GM21447 (cell line): Measurements from ENCODE around the gene ADAM8.

Experiments
- ATAC-seq: cut with Tn5 transposase; IDR thresholded peaks from one replicate; pipeline ENCODE4 v1.9.1; 2021; ENCODE audit not compliant: unreplicated experiment

ADAM8 gene

GRCh38 chr10:133251388-133252222, 25.1 kb downstream of the ADAM8 start:
- no peak for ATAC-seq

- no peak for ATAC-seq
Measured at GRCh38 chr10:133249975-133250754, 26.5 kb downstream of the ADAM8 start.

- no peak for ATAC-seq
Measured at GRCh38 chr10:133249094-133249780, 27.4 kb downstream of the ADAM8 start.

- ATAC-seq, result no peak
Measured at GRCh38 chr10:133248334-133248715, 28.3 kb downstream of the ADAM8 start.

GRCh38 chr10:133247681-133248333, 28.9 kb downstream of the ADAM8 start:
- ATAC-seq, result no peak

GRCh38 chr10:133246236-133246626, 30.4 kb downstream of the ADAM8 start:
- no peak for ATAC-seq

- no peak for ATAC-seq
Measured at GRCh38 chr10:133245439-133246235, 31.0 kb downstream of the ADAM8 start.

- no peak for ATAC-seq
Measured at GRCh38 chr10:133243593-133243992, 33.1 kb downstream of the ADAM8 start.

- no peak for ATAC-seq
Measured at GRCh38 chr10:133242611-133243356, 33.9 kb downstream of the ADAM8 start.

GRCh38 chr10:133241501-133242205, 35.0 kb downstream of the ADAM8 start:
- peak; percentile 88 for ATAC-seq

- no peak for ATAC-seq
Measured at GRCh38 chr10:133239990-133240389, 36.7 kb downstream of the ADAM8 start.

GRCh38 chr10:133238466-133238804, 38.2 kb downstream of the ADAM8 start:
- no peak for ATAC-seq

GRCh38 chr10:133237588-133238465, 38.8 kb downstream of the ADAM8 start, which contains the start of gene VENTX:
VENTX (plus strand) TSS chr10:133237855; CDS start chr10:133237915, 60 bp downstream.
- ATAC-seq, result no peak

GRCh38 chr10:133237241-133237587, 39.5 kb downstream of the ADAM8 start:
- no peak for ATAC-seq

GRCh38 chr10:133236401-133237240, 40.0 kb downstream of the ADAM8 start:
- ATAC-seq, result no peak

GRCh38 chr10:133235932-133236331, 40.7 kb downstream of the ADAM8 start:
- ATAC-seq, result no peak

- no peak for ATAC-seq
Measured at GRCh38 chr10:133235265-133235855, 41.3 kb downstream of the ADAM8 start.
